Upper lobe of left lung (tissue), 4 donors: ENCODE measurements around the gene FBXO39.
A peak's percentile ranks its signal among the peaks of the same experiment; 100 is the strongest.

ENCODE experiments used
- EP300 ChIP-seq, 4 donors: sonication (generic); formaldehyde crosslinking; IDR thresholded peaks; one replicate each; pipeline ENCODE4 v1.5.1; 2017; ENCODE audit warnings: antibody characterized with exemption in 4 of 4, control low read depth in 2 of 4
- POLR2A ChIP-seq, 4 donors: fragments of 450-650 bp; IDR thresholded peaks; one replicate each; pipeline ENCODE4 v1.5.1; 2016 to 2017; ENCODE audit warnings: antibody characterized with exemption in 4 of 4, mild to moderate bottlenecking in 2 of 4
- POLR2AphosphoS5 ChIP-seq, 2 donors: sonication (generic); formaldehyde crosslinking; IDR thresholded peaks; one replicate each; pipeline ENCODE4 v1.5.1; 2017; ENCODE audit warnings: antibody characterized with exemption in 2 of 2
- TF ChIP-seq, protein P1 (sequence below), 6 experiments: fragments of 450-650 bp in 4 of 6; fragments of 200-600 bp in 2 of 6; sonication (generic) in 2 of 6; IDR thresholded peaks; one replicate each; pipeline ENCODE4 v1.5.1; 2016 to 2019; ENCODE audit warnings: antibody characterized with exemption in 6 of 6

GRCh38 chr17:6753006-6753445 lies 23.0 kb upstream of the FBXO39 start:
- TF ChIP-seq, protein P1, sequence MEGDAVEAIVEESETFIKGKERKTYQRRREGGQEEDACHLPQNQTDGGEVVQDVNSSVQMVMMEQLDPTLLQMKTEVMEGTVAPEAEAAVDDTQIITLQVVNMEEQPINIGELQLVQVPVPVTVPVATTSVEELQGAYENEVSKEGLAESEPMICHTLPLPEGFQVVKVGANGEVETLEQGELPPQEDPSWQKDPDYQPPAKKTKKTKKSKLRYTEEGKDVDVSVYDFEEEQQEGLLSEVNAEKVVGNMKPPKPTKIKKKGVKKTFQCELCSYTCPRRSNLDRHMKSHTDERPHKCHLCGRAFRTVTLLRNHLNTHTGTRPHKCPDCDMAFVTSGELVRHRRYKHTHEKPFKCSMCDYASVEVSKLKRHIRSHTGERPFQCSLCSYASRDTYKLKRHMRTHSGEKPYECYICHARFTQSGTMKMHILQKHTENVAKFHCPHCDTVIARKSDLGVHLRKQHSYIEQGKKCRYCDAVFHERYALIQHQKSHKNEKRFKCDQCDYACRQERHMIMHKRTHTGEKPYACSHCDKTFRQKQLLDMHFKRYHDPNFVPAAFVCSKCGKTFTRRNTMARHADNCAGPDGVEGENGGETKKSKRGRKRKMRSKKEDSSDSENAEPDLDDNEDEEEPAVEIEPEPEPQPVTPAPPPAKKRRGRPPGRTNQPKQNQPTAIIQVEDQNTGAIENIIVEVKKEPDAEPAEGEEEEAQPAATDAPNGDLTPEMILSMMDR (IDR thresholded peaks at IDR 0.05), result no peak
- no peak for TF ChIP-seq POLR2A (IDR thresholded peaks at IDR 0.05)
- TF ChIP-seq POLR2AphosphoS5 (IDR thresholded peaks at IDR 0.05), result peak in 1 of 2 donors; percentile 11
- TF ChIP-seq EP300 (IDR thresholded peaks at IDR 0.05), result no peak
